A673 (cell line): ENCODE results near the gene OTOA. TPM values are rescaled to one million over a fixed set of nuclear protein-coding genes. Genes with fewer than 3 reads are reported as not detected.
"Not testable (repeated sequence)": the region's sequence is repeated elsewhere in the genome, so short reads cannot be mapped to it uniquely, and the experiment has no call there.

Experiments
- BruUV-seq: library from RNA; stranded (reverse); fragments of 400-500 nt; replicated peaks from 2 replicates; lab custom pipeline; 2021; lab: Mats Ljungman, UMichigan
- CTCF ChIA-PET: fragments of 300-600 bp; sonication (Branson Sonifier 250); formaldehyde crosslinking; loops from one replicate; lab custom pipeline; 2022; ENCODE audit warnings: antibody characterized with exemption; lab: Charles Lee
- POLR2A ChIA-PET: fragments of 300-600 bp; sonication (Branson Sonifier 250); formaldehyde crosslinking; loops from one replicate; lab custom pipeline; 2022; ENCODE audit warnings: antibody characterized with exemption; ENCODE audit not compliant: low non-redundant PET; lab: Charles Lee
- DNase-seq: peaks from one replicate; pipeline ENCODE4 v3.0.0-alpha.2; 2015; ENCODE audit warnings: low spot score
- H3K27ac ChIP-seq: fragments of 200-600 bp; sonication (generic); 2 replicates; pipeline ENCODE4 v1.5.1; 2016; ENCODE audit warnings: mixed run types, low read depth, mild to moderate bottlenecking, mixed read lengths, antibody characterized with exemption, low read length; ENCODE audit not compliant: poor library complexity, severe bottlenecking
- H3K27me3 ChIP-seq: fragments of 200-600 bp; sonication (generic); replicated peaks from 2 replicates; pipeline ENCODE4 v1.6.1; 2017; ENCODE audit warnings: mixed run types, low read depth, mild to moderate bottlenecking, mixed read lengths, antibody characterized with exemption, low read length; ENCODE audit not compliant: insufficient read depth, poor library complexity
- H3K36me3 ChIP-seq: fragments of 200-600 bp; sonication (generic); 2 replicates; pipeline ENCODE4 v1.6.1; 2016; ENCODE audit warnings: mixed run types, mild to moderate bottlenecking, mixed read lengths, antibody characterized with exemption, low read length; ENCODE audit not compliant: insufficient read depth, poor library complexity, severe bottlenecking
- H3K4me1 ChIP-seq: fragments of 200-600 bp; sonication (generic); 2 replicates; pipeline ENCODE4 v1.6.1; 2017; ENCODE audit warnings: mixed run types, mild to moderate bottlenecking, mixed read lengths, antibody characterized with exemption, low read length; ENCODE audit not compliant: insufficient read depth, poor library complexity, severe bottlenecking
- H3K4me3 ChIP-seq: fragments of 200-600 bp; sonication (generic); 2 replicates; pipeline ENCODE4 v1.5.1; 2016; ENCODE audit warnings: low read depth, mixed run types, mild to moderate bottlenecking, mixed read lengths, low read length; ENCODE audit not compliant: poor library complexity, severe bottlenecking
- H3K9me3 ChIP-seq: fragments of 200-600 bp; sonication (generic); 2 replicates; pipeline ENCODE4 v1.6.1; 2016; ENCODE audit warnings: mixed run types, low read depth, mild to moderate bottlenecking, mixed read lengths, antibody characterized with exemption, low read length; ENCODE audit not compliant: poor library complexity, severe bottlenecking
- EZH2 ChIP-seq: fragments of 200-600 bp; sonication (generic); IDR thresholded peaks from 2 replicates; pipeline ENCODE4 v1.6.1; 2017; ENCODE audit warnings: borderline replicate concordance, low read depth, mild to moderate bottlenecking, mixed read lengths, antibody characterized with exemption, low read length; ENCODE audit not compliant: poor library complexity, severe bottlenecking
- intact Hi-C: fragments of 100-400 bp; cut with micrococcal nuclease; formaldehyde crosslinking; loops from one replicate; pipeline ENCODE4 v1.10.0; 2022; ENCODE audit not compliant: unreplicated experiment
- total RNA-seq: library from RNA; stranded (reverse); gene quantifications from 2 replicates; pipeline ENCODE4 v1.2.3, GENCODE V29; 2021
- TF ChIP-seq, protein P1 (sequence below): fragments of 300-800, 200-600 bp; sonication (generic); conservative IDR thresholded peaks from 2 replicates; pipeline ENCODE4 v1.5.1; 2017; ENCODE audit warnings: low read depth, mild to moderate bottlenecking, antibody characterized with exemption, low read length, moderate library complexity, mixed read lengths

The OTOA gene
- total RNA-seq, 1 experiment from 2014 or later, result 0.13 TPM

- ChIA-PET CTCF (no interaction called here), POLR2A (no interaction called here)
- no peaks in the 10 kb centered on the region for H3K27me3 ChIP-seq
- no peak for DNase-seq
- no peaks in the 10 kb centered on the region for H3K4me1 ChIP-seq
- TF ChIP-seq EZH2, result no peak
- TF ChIP-seq, protein P1, sequence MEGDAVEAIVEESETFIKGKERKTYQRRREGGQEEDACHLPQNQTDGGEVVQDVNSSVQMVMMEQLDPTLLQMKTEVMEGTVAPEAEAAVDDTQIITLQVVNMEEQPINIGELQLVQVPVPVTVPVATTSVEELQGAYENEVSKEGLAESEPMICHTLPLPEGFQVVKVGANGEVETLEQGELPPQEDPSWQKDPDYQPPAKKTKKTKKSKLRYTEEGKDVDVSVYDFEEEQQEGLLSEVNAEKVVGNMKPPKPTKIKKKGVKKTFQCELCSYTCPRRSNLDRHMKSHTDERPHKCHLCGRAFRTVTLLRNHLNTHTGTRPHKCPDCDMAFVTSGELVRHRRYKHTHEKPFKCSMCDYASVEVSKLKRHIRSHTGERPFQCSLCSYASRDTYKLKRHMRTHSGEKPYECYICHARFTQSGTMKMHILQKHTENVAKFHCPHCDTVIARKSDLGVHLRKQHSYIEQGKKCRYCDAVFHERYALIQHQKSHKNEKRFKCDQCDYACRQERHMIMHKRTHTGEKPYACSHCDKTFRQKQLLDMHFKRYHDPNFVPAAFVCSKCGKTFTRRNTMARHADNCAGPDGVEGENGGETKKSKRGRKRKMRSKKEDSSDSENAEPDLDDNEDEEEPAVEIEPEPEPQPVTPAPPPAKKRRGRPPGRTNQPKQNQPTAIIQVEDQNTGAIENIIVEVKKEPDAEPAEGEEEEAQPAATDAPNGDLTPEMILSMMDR, result no peak
- no peak overlapping the region for H3K27ac ChIP-seq
- H3K4me3 ChIP-seq, result no peak overlapping the region
- no peaks in the 10 kb centered on the region for H3K36me3 ChIP-seq
- BruUV-seq, result no TSS peak
- intact Hi-C loops, result no loop called here
- H3K9me3 ChIP-seq, result no peaks in the 10 kb centered on the region
Measured at GRCh38 chr16:21727344-21727743, 63.6 kb downstream of the OTOA start.

- H3K4me3 ChIP-seq, H3K9me3 ChIP-seq, POLR2A ChIA-PET, H3K27ac ChIP-seq, BruUV-seq, H3K4me1 ChIP-seq, H3K36me3 ChIP-seq, H3K27me3 ChIP-seq, DNase-seq, CTCF ChIA-PET, intact Hi-C loops: not testable (repeated sequence)
Measured at GRCh38 chr16:21731233-21731632, 67.5 kb downstream of the OTOA start.

GRCh38 chr16:21740637-21741036 is 76.9 kb downstream of the OTOA start:
- H3K27me3 ChIP-seq, POLR2A ChIA-PET, H3K36me3 ChIP-seq, DNase-seq, H3K4me3 ChIP-seq, H3K4me1 ChIP-seq, H3K27ac ChIP-seq, CTCF ChIA-PET, H3K9me3 ChIP-seq, BruUV-seq, intact Hi-C loops: not testable (repeated sequence)

- BruUV-seq, result not testable (repeated sequence)
Measured at GRCh38 chr16:21756192-21757079, 92.7 kb downstream of the OTOA start.

DNA sequence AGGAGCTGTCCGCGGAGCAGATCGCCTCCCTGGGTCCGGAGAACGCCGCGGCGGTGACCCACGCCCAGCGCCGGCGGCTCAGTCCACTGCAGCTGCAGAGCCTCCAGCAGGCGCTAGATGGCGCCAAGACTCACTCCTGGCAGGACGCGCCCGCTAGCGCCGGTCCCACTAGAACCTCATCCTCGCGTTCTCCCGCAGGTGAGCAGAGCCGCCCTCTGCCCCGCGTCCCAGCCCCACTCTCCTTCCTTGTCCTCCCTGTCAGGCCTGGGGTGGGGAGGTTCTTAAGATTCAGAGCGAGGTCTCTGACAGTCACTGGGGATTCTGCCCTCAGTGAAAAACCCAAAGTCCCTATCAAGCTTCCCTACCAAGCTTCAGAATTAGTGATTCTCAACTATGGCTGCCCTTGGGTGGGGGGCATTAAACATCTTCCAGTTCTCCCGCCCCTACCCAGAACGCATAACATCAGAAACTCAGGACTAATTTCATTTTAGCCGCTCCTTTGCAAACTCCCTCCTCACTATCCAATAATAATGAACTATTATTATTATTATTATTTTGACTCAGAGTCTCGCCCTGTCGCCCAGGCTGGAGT is 93.4 kb downstream of the OTOA start:
- H3K27me3 ChIP-seq, DNase-seq, H3K9me3 ChIP-seq, H3K4me1 ChIP-seq, BruUV-seq, POLR2A ChIA-PET, intact Hi-C loops, H3K36me3 ChIP-seq, H3K27ac ChIP-seq, H3K4me3 ChIP-seq, CTCF ChIA-PET: not testable (repeated sequence)

More at GRCh38 chr16:21756192-21757079, 92.7 kb downstream of the OTOA start:
- CTCF ChIA-PET, POLR2A ChIA-PET, H3K9me3 ChIP-seq, H3K4me1 ChIP-seq, H3K4me3 ChIP-seq, H3K36me3 ChIP-seq, H3K27me3 ChIP-seq, intact Hi-C loops, H3K27ac ChIP-seq, DNase-seq: not testable (repeated sequence)

GRCh38 chr16:21768280-21768679 is 104.5 kb downstream of the OTOA start:
- H3K4me1 ChIP-seq, H3K4me3 ChIP-seq, intact Hi-C loops, POLR2A ChIA-PET, H3K27me3 ChIP-seq, H3K36me3 ChIP-seq, H3K27ac ChIP-seq, CTCF ChIA-PET, H3K9me3 ChIP-seq, DNase-seq, BruUV-seq: not testable (repeated sequence)
